IPS-18c (cell line): ENCODE data around the gene KPNB1.
A peak's percentile ranks its signal among the peaks of the same experiment; 100 is the strongest.

ENCODE experiments used
- H3K4me3 ChIP-seq: 2 replicates; pipeline ENCODE4 v1.7.0; 2013; ENCODE audit warnings: low read depth, mild to moderate bottlenecking, low read length, moderate library complexity; ENCODE audit not compliant: insufficient read depth
- H3K9me3 ChIP-seq: one replicate; pipeline ENCODE4 v1.6.1; 2013; ENCODE audit warnings: mild to moderate bottlenecking, low read length, moderate library complexity; ENCODE audit not compliant: control insufficient read depth, insufficient read depth

KPNB1 gene

GRCh38 chr17:47700471-47701449, 51.0 kb downstream of the KPNB1 start:
- H3K9me3 ChIP-seq: no peaks in the 10 kb centered on the region
- H3K4me3 ChIP-seq: no peak overlapping the region

DNA sequence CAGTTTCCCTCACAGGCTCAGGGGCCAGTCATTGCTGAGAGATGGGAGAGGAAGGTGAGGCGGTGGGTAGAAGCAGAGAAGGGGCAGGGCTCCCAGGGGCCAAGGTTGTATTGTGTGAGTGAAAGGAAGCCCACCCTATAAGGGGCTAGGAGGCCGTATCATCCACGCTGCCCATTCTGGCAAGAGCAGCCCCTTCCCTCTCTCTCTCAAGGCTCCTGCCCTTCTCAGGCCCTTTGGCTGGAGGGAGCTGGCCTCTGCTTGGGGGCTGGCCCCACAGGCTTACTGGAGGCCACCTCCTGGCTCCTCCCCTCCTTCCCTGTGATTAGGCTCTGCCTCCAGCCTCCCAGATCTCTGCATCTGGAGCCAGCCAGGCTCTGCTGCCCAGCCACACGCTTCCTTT, 51.9 kb downstream of the KPNB1 start:
- no peaks in the 10 kb centered on the region for H3K9me3 ChIP-seq
- no peak overlapping the region for H3K4me3 ChIP-seq

GRCh38 chr17:47702391-47702995, 52.8 kb downstream of the KPNB1 start:
- no peaks in the 10 kb centered on the region for H3K9me3 ChIP-seq
- no peak overlapping the region for H3K4me3 ChIP-seq

DNA sequence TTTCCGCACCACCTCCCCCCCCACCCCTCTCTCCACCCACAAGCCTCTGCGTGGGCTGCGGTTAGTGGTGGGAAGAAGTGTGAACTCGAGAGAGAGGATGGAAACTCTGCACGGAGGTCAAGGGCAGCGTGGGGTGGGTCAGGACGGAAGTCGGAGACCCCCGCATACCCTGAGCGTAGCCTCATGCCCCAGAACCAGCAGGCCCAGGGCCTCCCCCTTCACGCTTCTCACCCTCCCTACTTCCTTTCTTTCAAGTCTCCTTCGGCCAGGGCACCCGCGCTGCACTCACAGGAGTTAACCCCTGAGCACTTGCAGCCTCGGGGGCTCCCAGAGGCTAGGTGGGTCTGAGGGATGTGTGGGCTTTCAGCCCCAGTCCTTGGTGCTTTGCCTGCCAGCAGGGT, 53.5 kb downstream of the KPNB1 start:
- Histone ChIP-seq H3K9me3 (no peaks in the 10 kb centered on the region), H3K4me3 (no peak overlapping the region)

GRCh38 chr17:47703671-47704070, 54.0 kb downstream of the KPNB1 start:
- Histone ChIP-seq H3K4me3 (no peak overlapping the region), H3K9me3 (no peaks in the 10 kb centered on the region)

- Histone ChIP-seq H3K4me3 (no peak overlapping the region), H3K9me3 (no peaks in the 10 kb centered on the region)
These were observed 54.4 kb downstream of the KPNB1 start for GRCh38 chr17:47704116-47704515.

DNA sequence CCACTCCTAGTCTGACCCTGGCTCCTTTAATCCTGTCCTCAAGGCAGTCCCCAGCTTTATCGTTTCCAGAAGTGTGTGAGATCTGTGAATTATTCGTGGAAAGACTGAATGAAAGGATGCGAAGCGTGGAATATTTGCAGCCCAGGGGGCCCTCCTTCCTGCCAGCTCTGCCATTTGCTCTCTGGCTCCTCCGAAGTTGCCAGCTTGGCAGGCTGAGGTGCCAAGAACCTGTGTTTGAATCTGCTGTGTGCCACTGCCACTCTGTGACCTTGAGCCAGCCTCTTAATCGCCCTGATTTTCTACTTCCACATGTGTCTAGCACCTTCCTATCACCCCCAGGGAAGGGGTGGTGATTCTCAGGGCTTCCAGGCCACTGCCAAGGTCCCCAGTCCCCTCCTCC, 55.0 kb downstream of the KPNB1 start:
- Histone ChIP-seq H3K4me3 (no peak overlapping the region), H3K9me3 (no peaks in the 10 kb centered on the region)

DNA sequence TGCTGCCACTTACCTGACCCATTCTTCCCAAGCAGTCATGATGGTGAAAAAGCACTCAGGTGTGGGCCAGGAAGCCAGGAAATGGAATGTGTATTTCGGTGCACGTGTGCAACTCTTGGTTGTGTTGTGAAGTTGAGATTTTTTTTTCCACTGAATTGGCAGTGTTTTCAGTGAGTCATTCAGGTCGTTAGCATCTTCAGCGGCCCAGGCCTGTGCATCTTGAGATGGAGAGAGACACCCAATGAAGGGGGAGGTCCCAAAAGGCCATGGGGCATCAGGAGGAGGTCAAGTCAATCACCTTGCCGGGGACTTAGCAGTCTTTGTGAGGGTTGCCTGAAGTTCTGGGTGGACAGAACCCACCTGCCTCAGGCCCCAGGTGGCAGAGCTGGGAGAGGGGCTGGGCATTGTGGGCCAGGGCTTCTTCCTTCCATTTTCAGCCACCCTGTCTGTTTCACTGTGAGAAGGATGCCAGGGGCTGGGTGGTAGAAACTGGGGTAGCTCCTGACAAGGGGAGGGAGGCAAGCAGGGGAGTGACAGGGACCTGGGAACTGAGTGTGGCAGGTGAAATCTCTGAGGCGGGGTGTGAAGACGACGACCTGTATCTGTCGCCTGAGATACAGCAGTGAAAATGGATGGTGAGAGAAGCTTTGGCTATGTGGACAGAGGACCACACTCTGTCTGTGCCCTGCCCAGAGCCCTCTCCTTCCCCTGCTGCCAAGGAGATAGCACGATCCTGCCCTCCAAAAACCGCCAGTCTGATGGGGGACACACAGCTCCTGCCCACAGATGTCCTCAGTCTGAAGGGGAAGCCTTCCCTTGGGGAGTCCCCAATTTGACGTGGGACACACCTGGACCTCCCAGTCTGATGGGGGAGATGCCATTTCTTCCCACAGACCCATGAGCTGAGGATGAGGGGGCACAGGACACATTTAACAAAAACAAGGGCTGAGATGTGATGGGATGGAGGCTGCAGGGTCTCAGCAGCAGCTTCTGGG, 56.1 kb downstream of the KPNB1 start:
- H3K9me3 ChIP-seq: no peaks in the 10 kb centered on the region
- H3K4me3 ChIP-seq: no peak overlapping the region

DNA sequence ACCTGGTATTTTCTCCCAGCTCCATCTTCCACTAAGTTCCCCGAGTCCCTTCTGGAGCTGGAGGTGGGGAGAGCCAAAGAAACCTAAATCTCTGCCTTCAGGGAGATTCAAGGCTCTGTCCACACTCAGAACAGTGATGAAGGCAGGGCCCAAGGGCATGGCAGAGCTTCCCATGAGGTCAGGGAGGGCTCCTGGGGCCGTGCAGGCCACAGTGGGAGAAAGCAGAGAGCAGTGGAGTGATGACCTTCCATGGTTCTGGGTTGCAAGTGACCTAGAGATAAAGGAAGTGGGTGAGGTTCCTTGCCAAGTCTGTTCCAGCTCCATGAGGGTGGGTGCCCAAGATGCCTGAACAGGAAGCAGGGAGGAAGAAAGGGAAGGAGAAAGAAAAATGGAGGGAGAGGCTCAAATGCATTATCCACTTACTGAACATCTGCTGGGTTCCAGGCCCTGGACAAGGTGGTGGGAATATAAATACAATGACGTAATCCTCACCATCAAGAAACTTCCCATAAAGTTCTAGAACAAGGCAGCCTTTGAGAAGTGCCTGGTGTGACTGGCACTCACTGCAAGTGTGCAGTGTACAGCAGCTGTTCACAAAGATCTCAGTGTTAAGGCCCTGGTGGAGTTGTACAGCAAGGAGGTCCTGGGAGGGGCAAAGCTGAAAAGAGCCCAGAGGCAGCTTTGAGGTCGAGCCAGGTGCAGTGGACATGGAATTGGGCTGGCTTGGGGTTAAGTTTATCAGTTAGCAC, 57.5 kb downstream of the KPNB1 start:
- Histone ChIP-seq H3K4me3 (no peak overlapping the region), H3K9me3 (no peaks in the 10 kb centered on the region)

DNA sequence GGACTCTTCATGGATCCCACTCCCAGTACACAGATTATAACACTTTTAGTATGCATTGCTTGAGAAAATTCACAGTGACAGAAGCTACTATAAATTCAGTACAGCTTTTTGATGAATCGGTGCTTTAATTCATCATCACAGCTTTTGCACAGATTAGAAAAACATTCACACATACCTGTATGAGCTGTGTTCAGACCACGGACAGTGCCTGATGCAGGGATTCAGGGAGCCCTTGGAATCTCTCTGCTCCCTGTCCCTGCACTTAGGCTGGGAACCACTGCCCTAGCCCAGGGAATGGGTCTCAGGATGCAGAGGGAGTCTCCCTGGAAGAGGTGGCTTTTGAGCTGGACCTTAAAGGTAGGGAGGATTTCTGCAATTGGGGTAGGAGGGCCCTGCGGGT, 58.2 kb downstream of the KPNB1 start:
- no peaks in the 10 kb centered on the region for H3K9me3 ChIP-seq
- no peak overlapping the region for H3K4me3 ChIP-seq

DNA sequence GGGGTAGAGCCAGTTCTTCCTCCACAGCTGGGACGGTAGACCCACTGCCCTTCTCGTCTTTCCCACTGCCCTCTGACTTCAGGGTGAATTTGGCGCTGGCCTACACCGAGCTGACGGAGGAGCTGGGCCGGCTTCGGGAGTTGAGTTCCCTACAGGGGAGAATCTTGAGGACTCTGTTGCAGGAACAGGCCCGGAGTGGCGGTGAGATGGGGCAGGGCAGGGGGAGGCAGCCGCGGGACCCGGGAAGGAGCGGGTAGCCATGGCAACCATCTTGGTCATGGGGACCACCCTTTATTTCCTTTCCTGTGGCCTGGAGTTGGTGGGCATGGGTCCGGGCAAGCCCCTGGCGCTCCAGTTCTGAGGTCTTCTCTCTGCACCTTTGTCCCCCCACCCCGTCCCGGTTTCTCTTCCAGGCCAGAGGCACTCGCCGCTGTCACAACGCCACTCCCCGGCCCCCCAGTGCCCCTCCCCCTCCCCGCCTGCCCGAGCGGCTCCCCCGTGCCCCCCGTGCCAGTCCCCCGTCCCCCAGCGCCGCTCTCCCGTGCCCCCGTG, 58.7 kb downstream of the KPNB1 start:
- H3K4me3 ChIP-seq: no peak overlapping the region

GRCh38 chr17:47708864-47709541, 59.3 kb downstream of the KPNB1 start:
- Histone ChIP-seq H3K4me3 (0 out of 2 replicates have a peak overlapping the region, but pooled peaks have one; percentile 15), H3K9me3 (no peaks in the 10 kb centered on the region)

More for the DNA sequence above, 58.7 kb downstream of the KPNB1 start:
- H3K9me3 ChIP-seq: no peaks in the 10 kb centered on the region

- no peaks in the 10 kb centered on the region for H3K9me3 ChIP-seq
- no peak overlapping the region for H3K4me3 ChIP-seq
These were observed 59.9 kb downstream of the KPNB1 start for GRCh38 chr17:47709594-47709993.

GRCh38 chr17:47711366-47712099, 61.8 kb downstream of the KPNB1 start:
- Histone ChIP-seq H3K4me3 (no peak overlapping the region), H3K9me3 (no peaks in the 10 kb centered on the region)

- H3K4me3 ChIP-seq: no peak overlapping the region
These were observed 62.8 kb downstream of the KPNB1 start for GRCh38 chr17:47712330-47713023.

More at GRCh38 chr17:47712330-47713023, 62.8 kb downstream of the KPNB1 start:
- no peaks in the 10 kb centered on the region for H3K9me3 ChIP-seq
